NCI-H82 (cell line): ENCODE data around the gene CDKAL1.

ENCODE experiments used
- DNase-seq: peaks from one replicate; lab custom pipeline; 2025; lab: John Stamatoyannopoulos, UW

CDKAL1 gene

GRCh38 chr6:20960067-20960466, 425.8 kb downstream of the CDKAL1 start:
- DNase-seq, result no peak

- DNase-seq, result no peak
Measured at GRCh38 chr6:20965276-20965675, 431.0 kb downstream of the CDKAL1 start.

GRCh38 chr6:20965915-20966314, 431.7 kb downstream of the CDKAL1 start:
- no peak for DNase-seq

GRCh38 chr6:20969551-20969950, 435.3 kb downstream of the CDKAL1 start:
- no peak for DNase-seq

GRCh38 chr6:20976391-20976918, 442.2 kb downstream of the CDKAL1 start:
- no peak for DNase-seq

- DNase-seq, result no peak
Measured at GRCh38 chr6:20978151-20978614, 443.9 kb downstream of the CDKAL1 start.

- DNase-seq, result no peak
Measured at GRCh38 chr6:20979076-20979475, 444.8 kb downstream of the CDKAL1 start.

GRCh38 chr6:20983961-20984360, 449.7 kb downstream of the CDKAL1 start:
- no peak for DNase-seq

- no peak for DNase-seq
Measured at GRCh38 chr6:20985821-20986220, 451.6 kb downstream of the CDKAL1 start.

- DNase-seq, result no peak
Measured at GRCh38 chr6:20991910-20992309, 457.7 kb downstream of the CDKAL1 start.

- DNase-seq, result no peak
Measured at GRCh38 chr6:20996099-20996498, 461.8 kb downstream of the CDKAL1 start.

GRCh38 chr6:20997143-20997769, 463.0 kb downstream of the CDKAL1 start:
- DNase-seq, result no peak

GRCh38 chr6:20997770-20998147, 463.5 kb downstream of the CDKAL1 start:
- no peak for DNase-seq

- no peak for DNase-seq
Measured at GRCh38 chr6:20998748-20999448, 464.6 kb downstream of the CDKAL1 start.

GRCh38 chr6:21000331-21000801, 466.1 kb downstream of the CDKAL1 start:
- DNase-seq, result no peak

GRCh38 chr6:21001736-21002135, 467.5 kb downstream of the CDKAL1 start:
- no peak for DNase-seq

- no peak for DNase-seq
Measured at GRCh38 chr6:21003780-21004541, 469.7 kb downstream of the CDKAL1 start.

GRCh38 chr6:21005816-21006570, 471.7 kb downstream of the CDKAL1 start:
- no peak for DNase-seq

- DNase-seq, result no peak
Measured at GRCh38 chr6:21019614-21020013, 485.4 kb downstream of the CDKAL1 start.

- DNase-seq, result no peak
Measured at GRCh38 chr6:21022343-21023107, 488.3 kb downstream of the CDKAL1 start.

- no peak for DNase-seq
Measured at GRCh38 chr6:21023210-21023609, 489.0 kb downstream of the CDKAL1 start.
